NB4 (cell line): ENCODE data around the gene CREB3L2.

ENCODE experiments used
- MYC ChIP-seq: IDR thresholded peaks from 2 replicates; pipeline ENCODE4 v1.6.1; 2011; ENCODE audit warnings: low read depth, low read length
- POLR2A ChIP-seq: IDR thresholded peaks from 2 replicates; pipeline ENCODE4 v1.6.1; 2011; ENCODE audit warnings: mild to moderate bottlenecking; ENCODE audit not compliant: insufficient read length; ENCODE audit errors: extremely low read depth
- TF ChIP-seq, protein P1 (sequence below): IDR thresholded peaks from one replicate; pipeline ENCODE4 v1.5.1; 2012; ENCODE audit warnings: low read depth, low read length
- TF ChIP-seq, protein P2 (sequence below): IDR thresholded peaks from 2 replicates; pipeline ENCODE4 v1.6.1; 2011; ENCODE audit warnings: low read depth, low read length

DNA sequence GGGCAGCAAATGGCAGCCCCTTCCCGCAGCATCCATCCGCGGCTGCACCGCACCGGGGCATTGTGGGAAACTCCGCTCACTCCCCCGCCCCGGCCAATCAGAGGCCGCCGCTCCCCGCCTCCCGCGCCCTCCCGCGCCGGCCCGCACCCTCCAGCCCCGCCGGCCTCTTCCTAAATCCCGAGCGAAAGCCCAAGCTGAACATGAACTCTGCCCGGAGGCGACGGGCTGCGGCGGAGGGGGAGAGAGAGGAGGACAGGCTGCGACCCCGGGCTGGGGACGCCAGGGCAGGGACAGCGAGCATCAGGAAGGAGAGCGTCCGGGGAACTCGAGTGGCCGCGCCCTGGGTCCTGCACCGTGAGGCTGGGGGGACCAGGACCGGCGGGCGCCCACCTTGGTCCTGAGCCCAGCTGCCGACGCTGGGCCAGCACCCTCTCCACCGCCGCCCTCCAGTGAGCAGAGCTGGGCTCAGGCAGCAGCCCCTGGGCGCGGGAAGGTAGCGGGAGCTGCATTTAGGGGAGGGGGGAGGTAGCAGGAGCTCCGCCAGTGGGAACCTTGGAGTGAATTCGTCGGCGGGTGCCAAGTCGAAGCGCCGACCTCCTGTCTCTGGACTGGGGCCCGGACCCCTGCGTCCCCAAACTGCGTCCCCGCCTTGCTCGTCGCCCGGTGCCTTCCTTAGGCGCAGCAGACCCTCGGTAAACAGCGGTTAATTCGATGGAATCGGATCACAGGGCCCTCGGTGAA, 154.9 kb downstream of the CREB3L2 start, which contains the start of gene DGKI:
- TF ChIP-seq POLR2A = no peak
- TF ChIP-seq, protein P1, sequence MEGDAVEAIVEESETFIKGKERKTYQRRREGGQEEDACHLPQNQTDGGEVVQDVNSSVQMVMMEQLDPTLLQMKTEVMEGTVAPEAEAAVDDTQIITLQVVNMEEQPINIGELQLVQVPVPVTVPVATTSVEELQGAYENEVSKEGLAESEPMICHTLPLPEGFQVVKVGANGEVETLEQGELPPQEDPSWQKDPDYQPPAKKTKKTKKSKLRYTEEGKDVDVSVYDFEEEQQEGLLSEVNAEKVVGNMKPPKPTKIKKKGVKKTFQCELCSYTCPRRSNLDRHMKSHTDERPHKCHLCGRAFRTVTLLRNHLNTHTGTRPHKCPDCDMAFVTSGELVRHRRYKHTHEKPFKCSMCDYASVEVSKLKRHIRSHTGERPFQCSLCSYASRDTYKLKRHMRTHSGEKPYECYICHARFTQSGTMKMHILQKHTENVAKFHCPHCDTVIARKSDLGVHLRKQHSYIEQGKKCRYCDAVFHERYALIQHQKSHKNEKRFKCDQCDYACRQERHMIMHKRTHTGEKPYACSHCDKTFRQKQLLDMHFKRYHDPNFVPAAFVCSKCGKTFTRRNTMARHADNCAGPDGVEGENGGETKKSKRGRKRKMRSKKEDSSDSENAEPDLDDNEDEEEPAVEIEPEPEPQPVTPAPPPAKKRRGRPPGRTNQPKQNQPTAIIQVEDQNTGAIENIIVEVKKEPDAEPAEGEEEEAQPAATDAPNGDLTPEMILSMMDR = no peak
- TF ChIP-seq, protein P2, sequence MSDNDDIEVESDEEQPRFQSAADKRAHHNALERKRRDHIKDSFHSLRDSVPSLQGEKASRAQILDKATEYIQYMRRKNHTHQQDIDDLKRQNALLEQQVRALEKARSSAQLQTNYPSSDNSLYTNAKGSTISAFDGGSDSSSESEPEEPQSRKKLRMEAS = no peak
- no peak for TF ChIP-seq MYC
